CD4-positive, alpha-beta T cell treated with Interleukin-2 at 100 ng/mL for 4 hours (primary cell): ENCODE data around the gene ZNF362.
"Not testable (repeated sequence)": the region's sequence is repeated elsewhere in the genome, so short reads cannot be mapped to it uniquely, and the experiment has no call there.

Source experiments
- DNase-seq: peaks from one replicate; pipeline ENCODE4 v3.0.0-alpha.2; 2020; ENCODE audit warnings: low spot score

ZNF362 gene

GRCh38 chr1:33256471-33257206, at the start of gene ZNF362:
ZNF362 (plus strand) TSS chr1:33256492; CDS start chr1:33270575, 14,083 bp downstream.
- peak; percentile 66 for DNase-seq

GRCh38 chr1:33211972-33212371, 44.3 kb upstream of the ZNF362 start:
- no peak for DNase-seq

- no peak for DNase-seq
Measured at GRCh38 chr1:33219886-33220661, 36.2 kb upstream of the ZNF362 start.

- DNase-seq = no peak
Measured at GRCh38 chr1:33220676-33221384, 35.5 kb upstream of the ZNF362 start.

GRCh38 chr1:33221385-33221758, 34.9 kb upstream of the ZNF362 start:
- DNase-seq = no peak

GRCh38 chr1:33222381-33222780, 33.9 kb upstream of the ZNF362 start:
- DNase-seq = no peak

- no peak for DNase-seq
Measured at GRCh38 chr1:33224166-33224707, 32.1 kb upstream of the ZNF362 start.

- no peak for DNase-seq
Measured at GRCh38 chr1:33225586-33225985, 30.7 kb upstream of the ZNF362 start.

GRCh38 chr1:33228935-33229487, 27.3 kb upstream of the ZNF362 start:
- no peak for DNase-seq

GRCh38 chr1:33231166-33231565, 25.1 kb upstream of the ZNF362 start:
- DNase-seq = no peak

GRCh38 chr1:33232716-33233115, 23.6 kb upstream of the ZNF362 start:
- no peak for DNase-seq

- DNase-seq = no peak
Measured at GRCh38 chr1:33234131-33234530, 22.2 kb upstream of the ZNF362 start.

GRCh38 chr1:33234588-33234990, 21.7 kb upstream of the ZNF362 start:
- no peak for DNase-seq

- DNase-seq = no peak
Measured at GRCh38 chr1:33235521-33235920, 20.8 kb upstream of the ZNF362 start.

- no peak for DNase-seq
Measured at GRCh38 chr1:33236498-33236897, 19.8 kb upstream of the ZNF362 start.

GRCh38 chr1:33237579-33237978, 18.7 kb upstream of the ZNF362 start:
- DNase-seq = peak; percentile 39

- not testable (repeated sequence) for DNase-seq
Measured at GRCh38 chr1:33238194-33238724, 18.0 kb upstream of the ZNF362 start.

- not testable (repeated sequence) for DNase-seq
Measured at GRCh38 chr1:33239410-33239809, 16.9 kb upstream of the ZNF362 start.

- no peak for DNase-seq
Measured at GRCh38 chr1:33241866-33242265, 14.4 kb upstream of the ZNF362 start.

GRCh38 chr1:33242652-33243051, 13.6 kb upstream of the ZNF362 start:
- DNase-seq = no peak

GRCh38 chr1:33244143-33244808, 12.0 kb upstream of the ZNF362 start:
- DNase-seq = no peak
